NCI-H2227 treated with DMSO at 0.1 percent for 48 hours (cell line): ENCODE results near the gene KCNIP4.

Experiments
- DNase-seq: peaks from one replicate; lab custom pipeline; 2025; lab: John Stamatoyannopoulos, UW

Gene KCNIP4

GRCh38 chr4:20954541-20954940 lies 994.0 kb downstream of the KCNIP4 start:
- DNase-seq, result no peak

DNA sequence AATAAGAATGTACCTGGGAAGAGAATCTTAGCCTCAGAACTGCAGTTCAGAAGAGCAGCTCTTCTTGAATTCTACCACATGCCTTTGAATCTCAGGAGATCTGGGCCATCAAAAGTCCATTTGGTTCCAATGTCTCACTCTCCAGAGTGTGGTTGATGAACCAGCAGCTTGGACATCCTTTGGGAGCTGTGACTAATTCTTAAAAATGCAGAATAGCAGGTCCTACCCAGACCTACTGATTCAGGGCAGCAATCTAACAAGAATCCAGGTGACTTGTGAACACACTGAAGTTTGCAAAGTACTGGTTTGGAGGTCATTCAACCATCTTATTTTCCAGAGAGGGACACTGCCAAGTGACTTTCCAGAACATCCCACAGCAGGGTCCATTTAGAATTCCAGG lies 1003.6 kb downstream of the KCNIP4 start:
- DNase-seq, result no peak

DNA sequence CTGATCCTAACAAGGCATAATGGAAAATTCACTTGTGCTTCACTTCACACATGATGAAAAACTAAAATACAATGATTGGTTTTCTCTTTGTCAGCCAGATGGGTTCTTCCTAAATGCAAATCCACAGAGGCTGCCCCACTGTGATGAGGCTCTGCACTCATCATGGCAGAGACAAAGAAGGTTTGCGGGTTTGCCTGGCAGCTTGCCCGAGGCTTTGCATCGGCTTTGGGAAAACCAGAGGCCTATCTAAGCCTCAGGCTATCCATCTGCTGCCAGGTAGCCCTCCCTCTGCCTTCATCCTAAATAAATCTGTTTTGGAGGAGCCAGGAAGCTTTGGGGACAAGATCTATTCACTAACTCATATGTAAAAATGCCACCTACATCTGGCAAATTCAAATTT lies 1004.1 kb downstream of the KCNIP4 start:
- no peak for DNase-seq

DNA sequence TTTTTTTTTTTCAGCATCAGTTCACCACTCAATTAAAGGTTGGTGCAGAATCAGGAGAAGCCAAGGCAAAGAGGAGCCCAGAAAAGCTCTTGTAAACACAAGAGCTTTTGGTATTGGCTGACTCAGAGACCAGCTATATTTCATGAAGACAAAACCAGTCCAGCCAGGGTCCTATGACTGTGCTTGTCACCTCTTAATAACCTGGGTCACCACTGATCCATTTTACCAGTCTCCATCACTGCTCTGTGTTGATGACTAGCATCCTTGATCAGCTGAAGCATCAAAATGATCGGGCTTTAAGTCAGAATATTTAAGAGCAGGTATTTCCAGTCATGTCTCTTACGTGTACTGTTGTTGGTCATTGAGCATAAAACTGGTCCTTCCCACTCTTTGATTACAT lies 1010.4 kb downstream of the KCNIP4 start:
- no peak for DNase-seq

GRCh38 chr4:20926529-20926928 lies 1022.0 kb downstream of the KCNIP4 start:
- no peak for DNase-seq

- DNase-seq, result no peak
Measured at GRCh38 chr4:20925176-20925575, 1023.4 kb downstream of the KCNIP4 start.

- DNase-seq, result no peak
Measured at GRCh38 chr4:20922962-20923361, 1025.6 kb downstream of the KCNIP4 start.

GRCh38 chr4:20916106-20916505 lies 1032.5 kb downstream of the KCNIP4 start:
- DNase-seq, result no peak

GRCh38 chr4:20904966-20905365 lies 1043.6 kb downstream of the KCNIP4 start:
- no peak for DNase-seq

DNA sequence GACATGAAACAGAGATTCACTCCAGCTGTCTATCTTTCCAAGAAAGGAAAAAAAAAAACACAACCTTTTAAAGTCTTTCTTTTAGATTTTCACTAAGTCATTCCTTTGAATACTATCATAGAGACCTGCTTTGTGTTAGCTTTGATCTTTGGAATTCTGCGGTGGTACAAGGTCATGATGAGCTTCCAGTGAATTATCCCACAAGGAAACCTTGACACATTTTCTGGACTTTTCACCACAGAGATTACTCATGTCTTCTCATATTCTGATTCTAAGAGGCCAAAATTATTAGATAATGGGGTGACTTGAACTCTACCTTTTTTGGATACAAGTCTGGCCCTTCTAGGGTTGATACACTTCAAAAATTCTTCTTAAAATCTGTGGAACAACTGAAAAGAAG lies 1046.7 kb downstream of the KCNIP4 start:
- no peak for DNase-seq

GRCh38 chr4:20899591-20899990 lies 1049.0 kb downstream of the KCNIP4 start:
- no peak for DNase-seq

GRCh38 chr4:20895988-20896387 lies 1052.6 kb downstream of the KCNIP4 start:
- no peak for DNase-seq

DNA sequence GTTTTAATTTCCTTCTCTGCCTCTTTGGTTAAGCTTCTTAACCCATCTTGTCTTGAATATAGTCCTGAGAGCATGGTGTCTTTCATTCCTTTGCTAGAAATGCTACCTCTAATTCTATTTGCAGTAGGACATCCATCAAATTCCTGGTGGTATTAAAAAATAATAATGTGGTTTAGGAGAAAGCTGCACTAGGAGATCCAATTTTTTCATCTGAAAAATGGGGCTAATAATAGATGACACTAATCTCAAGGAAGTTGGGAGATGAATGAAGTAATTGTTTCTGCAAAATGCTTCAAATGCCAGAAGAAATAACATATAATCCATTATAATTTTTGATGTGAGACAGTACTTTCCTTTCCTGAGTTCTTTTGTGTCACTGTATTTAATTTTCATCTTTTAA lies 1053.4 kb downstream of the KCNIP4 start:
- no peak for DNase-seq

- no peak for DNase-seq
Measured at GRCh38 chr4:20890761-20891160, 1057.8 kb downstream of the KCNIP4 start.

- no peak for DNase-seq
Measured at GRCh38 chr4:20889901-20890300, 1058.7 kb downstream of the KCNIP4 start.

- no peak for DNase-seq
Measured at GRCh38 chr4:20883677-20884076, 1064.9 kb downstream of the KCNIP4 start.

DNA sequence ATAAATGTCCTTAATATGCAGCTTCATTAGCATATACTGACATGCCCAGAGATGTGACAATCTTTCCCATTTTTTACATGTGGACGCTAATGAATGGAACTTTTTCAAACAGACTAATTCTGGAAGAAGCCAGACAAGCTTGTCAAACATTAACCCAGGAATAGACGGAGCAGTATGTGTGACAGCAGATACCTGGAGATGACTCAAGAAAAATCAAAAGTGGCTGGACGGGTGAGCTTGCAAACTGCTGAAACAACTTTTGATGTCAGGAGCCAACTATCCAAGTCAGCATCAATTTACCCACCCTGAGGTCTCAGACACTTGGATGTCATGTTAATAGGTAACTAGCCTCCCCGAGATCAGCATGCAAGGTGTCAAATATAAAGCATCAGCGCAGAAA lies 1065.3 kb downstream of the KCNIP4 start:
- no peak for DNase-seq

DNA sequence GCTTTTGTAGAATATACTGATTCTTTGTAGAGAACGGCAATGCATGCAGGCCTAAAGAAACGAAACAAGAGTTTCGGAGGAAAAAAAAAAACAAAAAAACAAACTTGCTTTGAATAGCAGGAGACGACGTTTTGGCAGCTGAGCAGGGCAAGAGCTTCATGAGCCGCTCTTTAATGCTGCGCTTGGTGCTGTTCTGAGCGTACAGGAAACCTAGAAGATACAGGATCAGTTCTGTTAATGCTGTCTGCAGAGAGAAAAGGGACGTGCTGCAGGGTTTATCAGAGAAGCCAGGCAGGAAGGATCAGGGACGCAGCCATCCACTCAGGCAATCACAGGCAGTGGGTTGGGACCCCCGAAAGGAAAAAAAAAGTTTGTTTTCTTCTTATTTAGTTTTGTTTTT lies 1066.1 kb downstream of the KCNIP4 start:
- DNase-seq, result peak; percentile 10

- no peak for DNase-seq
Measured at GRCh38 chr4:20881658-20882057, 1066.9 kb downstream of the KCNIP4 start.

GRCh38 chr4:20878806-20879205 lies 1069.8 kb downstream of the KCNIP4 start:
- no peak for DNase-seq

GRCh38 chr4:20870436-20870835 lies 1078.1 kb downstream of the KCNIP4 start:
- no peak for DNase-seq

GRCh38 chr4:20868108-20868507 lies 1080.5 kb downstream of the KCNIP4 start:
- no peak for DNase-seq

GRCh38 chr4:20860878-20861277 lies 1087.7 kb downstream of the KCNIP4 start:
- no peak for DNase-seq

- no peak for DNase-seq
Measured at GRCh38 chr4:20859097-20859781, 1089.3 kb downstream of the KCNIP4 start.

DNA sequence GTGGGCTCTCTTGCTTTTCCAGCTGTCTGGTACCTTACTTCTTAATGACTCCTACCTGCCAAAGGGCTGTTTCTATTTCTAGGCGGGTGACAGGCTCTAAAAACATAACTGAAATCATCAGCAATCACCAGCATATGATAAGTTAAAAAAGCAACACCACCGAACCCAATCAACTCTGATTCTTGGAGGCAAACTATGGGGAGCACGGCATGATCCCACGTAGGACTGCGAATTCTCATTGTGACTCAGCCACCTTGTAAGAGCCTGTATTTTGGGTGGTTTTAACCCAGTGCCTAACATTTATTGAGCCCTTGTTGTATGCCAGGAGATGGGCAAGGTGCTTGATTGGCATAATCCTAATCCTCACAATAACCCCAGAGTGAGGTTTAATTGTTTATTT lies 1091.5 kb downstream of the KCNIP4 start:
- DNase-seq, result no peak
